ENCODE results near the gene UMOD. TPM values are rescaled to one million over a fixed set of nuclear protein-coding genes. Genes with fewer than 3 reads are reported as not detected.

UMOD gene
- total RNA-seq, 4 donors from 2014 or later, result not detected

- TF ChIP-seq CTCF (IDR thresholded peaks at IDR 0.05), result no peak
- no peak for TF ChIP-seq POLR2A (IDR thresholded peaks at IDR 0.05)
- 77 to 78% methylated on average over 4 of the region's 4 CpGs for WGBS, 2 donors
- intact Hi-C loops (cut with DNase I; ENCODE audit: low total_unique reads), result no loop called here
These were observed 43.5 kb downstream of the UMOD start for GRCh38 chr16:20308801-20309590.

GRCh38 chr16:20308266-20308665 is 44.2 kb downstream of the UMOD start:
- DNase-seq (ENCODE audit: low spot score in 2 of 2), result no peak
- TF ChIP-seq CTCF (IDR thresholded peaks at IDR 0.05) (no peak), POLR2A (IDR thresholded peaks at IDR 0.05) (no peak)
- WGBS, 2 donors, result 77 to 79% methylated on average over 4 of the region's 4 CpGs
- intact Hi-C loops (cut with DNase I; ENCODE audit: low total_unique reads), result no loop called here
- H3K4me3 ChIP-seq (ENCODE audit: low read depth, poor library complexity, severe bottlenecking), result no peak overlapping the region

More at GRCh38 chr16:20308801-20309590, 43.5 kb downstream of the UMOD start:
- no peak for DNase-seq (ENCODE audit: low spot score in 2 of 2)
- H3K4me3 ChIP-seq (ENCODE audit: low read depth, poor library complexity, severe bottlenecking), result no peak overlapping the region

GRCh38 chr16:20307791-20308190 is 44.7 kb downstream of the UMOD start:
- H3K4me3 ChIP-seq (ENCODE audit: low read depth, poor library complexity, severe bottlenecking), result no peak overlapping the region
- DNase-seq (ENCODE audit: low spot score in 2 of 2), result no peak
- intact Hi-C loops (cut with DNase I; ENCODE audit: low total_unique reads), result no loop called here
- WGBS, 2 donors, result 89 to 90% methylated on average over 7 of the region's 7 CpGs
- TF ChIP-seq POLR2A (IDR thresholded peaks at IDR 0.05) (no peak), CTCF (IDR thresholded peaks at IDR 0.05) (no peak)

GRCh38 chr16:20307240-20307671 is 45.3 kb downstream of the UMOD start:
- intact Hi-C loops (cut with DNase I; ENCODE audit: low total_unique reads), result no loop called here
- WGBS, 2 donors, result 54 to 64% methylated on average over 1 of the region's 1 CpG
- TF ChIP-seq POLR2A (IDR thresholded peaks at IDR 0.05), result no peak
- no peak for TF ChIP-seq CTCF (IDR thresholded peaks at IDR 0.05)

GRCh38 chr16:20306401-20306800 is 46.1 kb downstream of the UMOD start:
- TF ChIP-seq POLR2A (IDR thresholded peaks at IDR 0.05) (no peak), CTCF (IDR thresholded peaks at IDR 0.05) (no peak)
- 59% methylated on average over 4 of the region's 4 CpGs for WGBS, 2 donors
- DNase-seq (ENCODE audit: low spot score in 2 of 2), result no peak
- intact Hi-C loops (cut with DNase I; ENCODE audit: low total_unique reads), result no loop called here
- H3K4me3 ChIP-seq (ENCODE audit: low read depth, poor library complexity, severe bottlenecking), result no peak overlapping the region

More at GRCh38 chr16:20307240-20307671, 45.3 kb downstream of the UMOD start:
- H3K4me3 ChIP-seq (ENCODE audit: low read depth, poor library complexity, severe bottlenecking), result no peak overlapping the region
- no peak for DNase-seq (ENCODE audit: low spot score in 2 of 2)
